GM21717 (cell line): ENCODE results near the gene IRF1.

Experiments used
- ATAC-seq: cut with Tn5 transposase; IDR thresholded peaks from one replicate; pipeline ENCODE4 v1.9.1; 2021; ENCODE audit warnings: mild to moderate bottlenecking, moderate library complexity; ENCODE audit not compliant: unreplicated experiment

Gene IRF1

GRCh38 chr5:132501629-132501956 is 11.0 kb upstream of the IRF1 start:
- no peak for ATAC-seq

- ATAC-seq: no peak
Observed at GRCh38 chr5:132500931-132501628, 10.5 kb upstream of the IRF1 start.

- no peak for ATAC-seq
Observed at GRCh38 chr5:132500244-132500930, 9.8 kb upstream of the IRF1 start.

GRCh38 chr5:132499440-132500243 is 9.1 kb upstream of the IRF1 start:
- no peak for ATAC-seq

- no peak for ATAC-seq
Observed at GRCh38 chr5:132498686-132499271, 8.2 kb upstream of the IRF1 start.

DNA sequence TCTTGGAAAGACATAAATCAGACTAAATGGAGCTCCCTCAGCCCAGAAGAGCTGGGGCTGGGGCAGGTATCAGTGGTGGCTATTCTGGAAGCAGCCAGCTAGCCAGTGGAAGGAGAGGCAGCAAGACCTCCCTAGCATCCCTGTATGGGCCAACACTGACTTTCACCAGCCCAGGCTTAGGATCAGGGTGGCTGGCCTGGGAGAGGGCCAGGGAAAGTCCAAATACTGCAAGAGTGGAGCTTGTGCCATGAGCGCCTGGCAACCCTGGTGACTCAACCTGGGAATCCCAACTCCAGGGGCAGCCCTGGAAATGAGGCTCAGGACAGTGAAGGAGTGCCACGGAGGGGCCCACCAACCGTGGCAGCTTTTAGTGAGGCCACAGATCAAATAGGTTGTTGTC is 7.6 kb upstream of the IRF1 start:
- no peak for ATAC-seq

GRCh38 chr5:132497488-132497997 is 7.0 kb upstream of the IRF1 start:
- no peak for ATAC-seq

DNA sequence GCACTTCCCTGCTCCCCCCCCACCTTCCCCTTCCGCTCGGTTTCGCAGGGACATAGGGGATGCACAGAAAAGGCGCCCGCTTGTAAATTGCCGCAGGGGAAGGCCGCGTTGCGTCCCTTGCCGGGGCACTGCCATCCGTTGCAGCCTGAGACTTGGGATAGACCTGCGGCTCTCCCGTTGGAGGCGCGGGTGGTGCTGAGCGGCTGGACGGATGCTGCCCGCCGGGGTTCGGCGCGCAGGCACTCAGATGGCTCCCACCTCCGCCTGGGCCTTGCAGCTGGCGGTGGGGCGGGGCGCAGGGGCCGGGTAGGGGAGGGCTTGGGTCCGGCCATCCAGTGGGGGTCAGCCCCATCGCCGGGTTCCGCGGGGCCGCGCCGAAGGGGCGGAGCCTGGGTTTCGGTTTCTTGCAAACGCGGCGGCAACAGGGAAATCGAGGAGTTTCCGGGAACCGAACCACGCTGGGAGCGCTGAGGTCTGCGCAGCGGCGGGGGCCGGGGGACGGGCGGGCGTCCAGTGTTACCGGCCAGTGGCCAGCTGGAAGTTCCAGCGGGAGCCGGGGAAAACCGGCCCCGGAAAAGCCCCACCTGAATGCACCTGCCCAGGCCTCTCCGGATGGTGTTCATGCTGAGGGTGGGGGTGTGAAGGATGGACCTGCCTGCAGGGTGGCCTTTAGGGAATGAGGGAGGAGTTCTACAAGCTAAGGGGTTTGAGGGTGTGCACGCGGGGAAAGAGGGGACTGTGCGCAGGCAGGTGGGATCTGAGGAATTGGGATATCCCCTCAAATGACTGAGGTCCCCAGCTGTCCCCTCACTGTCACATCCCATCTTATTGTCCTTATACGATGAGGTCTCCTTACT is 6.3 kb upstream of the IRF1 start:
- peak; percentile 45 for ATAC-seq

GRCh38 chr5:132496191-132496630 is 5.6 kb upstream of the IRF1 start:
- ATAC-seq: peak; percentile 46

GRCh38 chr5:132495667-132496190 is 5.2 kb upstream of the IRF1 start:
- peak; percentile 38 for ATAC-seq

DNA sequence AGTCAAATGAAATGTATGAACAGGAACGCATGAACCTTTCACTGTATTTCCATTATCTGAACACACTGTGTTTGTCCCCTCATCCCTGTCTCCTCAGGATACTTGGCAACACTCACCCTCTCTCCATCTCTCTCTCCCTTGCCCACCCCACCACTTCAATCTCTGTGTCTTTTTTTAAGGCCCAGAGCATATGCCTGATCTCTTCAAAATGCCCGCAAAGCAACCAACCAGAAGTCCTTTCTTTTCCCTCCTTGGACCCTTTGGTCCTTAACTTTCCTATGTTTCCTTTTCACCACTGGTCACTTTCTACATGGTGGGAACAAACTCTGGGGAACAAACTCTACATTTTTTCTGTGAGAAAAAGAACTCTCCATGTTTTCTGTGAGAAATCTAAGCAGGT is 3.2 kb upstream of the IRF1 start:
- ATAC-seq: no peak

- ATAC-seq: no peak
Observed at GRCh38 chr5:132493241-132493640, 2.7 kb upstream of the IRF1 start.

DNA sequence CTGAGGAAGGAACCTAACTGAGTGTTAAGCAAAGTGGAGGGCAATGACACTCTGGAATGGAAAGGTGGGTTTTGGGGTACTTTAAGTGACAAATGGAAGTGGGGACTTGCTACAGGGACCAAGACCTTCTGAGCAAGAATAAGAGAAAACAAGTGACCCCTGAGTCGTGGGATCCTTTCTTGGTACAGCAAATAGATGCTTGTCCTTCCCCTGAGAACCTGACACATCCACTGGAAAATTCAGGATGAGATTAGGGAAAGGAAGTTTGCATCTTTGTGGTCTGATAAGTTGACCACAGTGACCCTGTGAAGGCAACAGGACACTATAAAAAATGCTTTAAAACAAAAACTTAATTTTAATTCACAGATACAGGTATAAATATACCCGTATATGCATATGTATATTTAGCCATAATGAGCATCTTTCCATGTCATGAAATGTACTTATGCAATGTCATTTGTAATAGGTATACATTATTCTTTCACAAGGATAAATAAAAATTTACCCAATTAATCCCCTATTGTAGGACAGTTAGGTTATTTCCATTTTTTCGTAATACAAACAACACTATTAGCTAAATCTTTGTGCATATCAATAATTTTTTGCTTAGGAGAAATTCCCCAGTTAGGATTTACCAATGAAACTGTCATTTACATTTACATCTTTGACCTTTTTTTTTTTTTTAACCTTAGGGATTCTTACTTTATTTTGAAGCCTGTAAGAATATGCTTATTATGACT is 2.0 kb upstream of the IRF1 start:
- ATAC-seq: no peak

DNA sequence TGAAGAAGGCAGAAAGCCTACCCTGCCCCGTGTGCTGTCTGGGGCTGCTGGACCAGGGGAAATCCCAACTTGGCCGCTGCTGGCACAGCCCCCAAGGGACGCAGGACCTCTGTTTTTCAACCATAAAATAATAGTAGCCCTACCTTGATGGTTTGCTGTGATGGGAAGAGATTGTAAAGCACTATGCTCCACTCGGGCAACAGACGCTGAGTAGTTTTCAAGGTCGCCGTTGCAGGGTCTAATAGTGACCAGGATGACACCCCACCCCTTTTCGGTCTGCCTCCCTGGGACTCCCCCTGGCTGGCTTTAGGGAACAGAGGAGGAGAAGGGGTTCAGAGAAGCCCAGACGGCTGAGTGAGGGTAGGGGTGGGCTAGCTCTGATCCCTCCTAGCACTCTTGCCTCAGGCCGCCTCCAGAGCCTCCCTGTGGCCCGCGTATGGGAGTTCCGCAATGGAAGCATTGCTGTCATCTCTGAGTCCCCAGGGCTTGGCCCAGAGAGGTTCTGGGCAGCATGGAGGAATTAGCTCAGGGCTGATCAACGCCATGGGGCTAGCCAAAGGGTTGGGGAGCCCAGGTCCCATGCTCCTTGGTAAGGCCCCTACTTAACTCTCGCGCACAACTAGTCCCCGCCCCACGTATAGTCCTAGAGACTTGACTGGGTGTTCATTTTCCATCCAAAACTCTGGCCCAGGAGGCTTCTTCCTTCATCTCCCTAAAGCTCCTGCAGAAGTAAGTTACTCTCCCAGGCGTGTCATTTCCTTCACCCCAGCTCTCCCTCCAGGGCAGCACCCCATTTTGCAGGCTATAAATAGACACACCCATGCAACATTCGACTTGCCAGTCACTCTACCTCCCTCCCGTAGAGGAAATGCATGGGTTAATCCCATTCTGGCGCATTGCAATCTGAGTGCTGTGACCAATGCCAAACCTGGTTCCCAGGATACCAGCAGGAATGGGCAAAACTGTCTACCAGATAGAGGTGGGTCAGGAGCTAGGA is 1.1 kb upstream of the IRF1 start:
- peak; percentile 22 for ATAC-seq

DNA sequence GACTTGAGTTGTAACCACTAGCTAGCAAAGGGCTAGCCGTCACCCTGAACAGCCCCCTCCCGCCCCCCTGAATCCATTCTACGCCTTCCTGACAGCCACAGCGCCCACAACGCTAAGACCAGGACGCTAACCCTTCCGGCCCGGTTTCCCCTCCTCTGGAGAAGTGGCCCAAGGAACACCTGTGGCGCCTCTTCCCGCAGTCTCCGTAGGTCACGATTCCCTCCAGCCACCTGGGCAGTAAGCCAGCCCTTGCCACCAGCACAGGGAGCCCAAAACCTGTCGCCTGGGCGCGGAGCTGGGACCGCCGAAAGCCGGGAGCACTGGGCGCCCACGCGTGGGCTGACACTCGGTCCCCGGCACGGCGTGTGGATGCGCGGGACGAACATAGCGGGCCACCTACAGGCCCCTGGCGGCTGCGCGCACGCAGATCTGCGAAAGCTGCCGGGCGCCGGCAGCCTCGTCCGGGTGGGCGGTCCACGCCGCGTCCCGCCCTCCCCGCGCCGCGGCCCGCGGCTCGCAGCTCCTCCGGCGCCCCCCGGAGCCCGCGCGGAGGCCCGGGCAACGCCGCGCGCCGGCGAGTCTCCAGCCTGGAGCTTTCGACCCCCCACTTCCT is 596 bp downstream of the IRF1 start:
- ATAC-seq: peak; percentile 11

- no peak for ATAC-seq
Observed at GRCh38 chr5:132489051-132489770, 1.4 kb downstream of the IRF1 start.

DNA sequence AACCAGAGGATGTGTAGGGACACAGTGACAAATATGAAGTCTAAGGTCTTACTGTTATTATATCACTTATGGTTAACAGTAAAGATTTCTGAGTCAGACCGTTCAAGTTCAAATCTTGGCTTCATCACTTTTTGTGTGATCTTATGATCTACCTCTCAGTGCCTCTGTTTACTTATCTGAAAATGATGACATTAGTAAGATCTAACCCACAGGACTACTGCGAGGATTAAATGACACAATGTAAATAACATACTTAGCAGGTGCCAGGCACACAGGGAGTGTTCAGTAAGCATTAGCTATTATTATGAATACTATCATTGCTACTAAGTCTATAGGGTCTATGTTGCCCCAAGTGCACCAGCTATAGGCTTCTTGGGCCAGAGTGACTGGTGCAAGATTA is 2.0 kb downstream of the IRF1 start:
- ATAC-seq: no peak
